CD4-positive, alpha-beta T cell treated with Interleukin-15 for 1 hour (primary cell): Measurements from ENCODE around the gene HIVEP3.
A peak's percentile ranks its signal among the peaks of the same experiment; 100 is the strongest.

ENCODE experiments used
- DNase-seq: peaks from one replicate; pipeline ENCODE4 v3.0.0-alpha.2; 2020

Gene HIVEP3

DNA sequence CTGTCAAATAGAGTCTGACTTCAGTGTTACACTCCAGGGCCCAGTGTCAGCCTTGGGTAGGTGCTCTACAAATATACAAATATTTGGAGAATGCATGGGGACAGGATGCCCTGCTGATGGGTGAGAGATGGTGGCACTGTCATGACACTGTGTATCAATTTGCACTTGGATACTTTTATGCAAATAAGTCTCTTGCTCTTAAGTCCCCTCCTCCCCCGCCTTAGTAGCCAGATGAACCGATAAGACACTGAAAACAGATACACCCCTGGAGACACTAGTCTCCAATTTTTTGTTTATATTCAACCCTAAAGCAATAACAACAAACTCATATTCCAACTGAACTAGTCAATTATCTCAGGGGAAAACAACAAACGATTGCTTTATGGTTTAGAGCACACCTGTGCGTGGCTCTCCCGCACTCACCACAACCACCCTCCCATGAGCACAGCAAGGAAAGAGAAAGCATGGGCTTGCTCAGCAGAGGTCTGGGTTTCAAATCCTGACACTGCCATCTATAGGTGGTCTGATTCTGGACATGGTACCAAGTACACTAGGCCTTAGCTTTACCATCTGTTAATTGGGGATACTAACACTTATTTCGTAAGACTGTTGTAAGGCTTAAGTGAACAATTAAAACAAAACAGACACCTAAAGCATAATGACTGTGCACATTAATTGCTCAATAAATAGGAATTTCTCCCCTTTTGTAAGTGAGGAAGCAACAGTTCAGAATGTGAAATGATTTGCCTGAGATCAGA, 50.3 kb downstream of the HIVEP3 start:
- DNase-seq: no peak

DNA sequence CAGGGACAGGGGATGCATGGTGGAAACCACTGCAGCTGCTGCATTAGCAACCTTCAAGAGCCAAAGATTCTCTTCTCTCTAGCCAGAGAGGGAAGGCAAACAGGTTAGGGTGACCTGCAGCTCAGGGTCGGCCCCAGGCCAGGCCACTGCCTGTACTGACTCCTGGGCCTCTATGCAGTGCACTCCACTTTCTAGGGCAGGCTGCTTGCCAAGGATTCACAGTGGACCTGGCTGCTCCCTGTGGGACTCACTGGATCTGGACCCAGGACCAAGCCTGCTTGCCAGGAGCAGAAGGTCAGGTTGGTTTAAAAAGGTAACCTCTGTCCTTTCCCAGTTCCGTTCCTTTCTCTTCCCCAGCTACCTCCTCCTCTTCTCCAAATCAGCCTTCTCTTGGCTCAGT, 52.4 kb downstream of the HIVEP3 start:
- DNase-seq: no peak

DNA sequence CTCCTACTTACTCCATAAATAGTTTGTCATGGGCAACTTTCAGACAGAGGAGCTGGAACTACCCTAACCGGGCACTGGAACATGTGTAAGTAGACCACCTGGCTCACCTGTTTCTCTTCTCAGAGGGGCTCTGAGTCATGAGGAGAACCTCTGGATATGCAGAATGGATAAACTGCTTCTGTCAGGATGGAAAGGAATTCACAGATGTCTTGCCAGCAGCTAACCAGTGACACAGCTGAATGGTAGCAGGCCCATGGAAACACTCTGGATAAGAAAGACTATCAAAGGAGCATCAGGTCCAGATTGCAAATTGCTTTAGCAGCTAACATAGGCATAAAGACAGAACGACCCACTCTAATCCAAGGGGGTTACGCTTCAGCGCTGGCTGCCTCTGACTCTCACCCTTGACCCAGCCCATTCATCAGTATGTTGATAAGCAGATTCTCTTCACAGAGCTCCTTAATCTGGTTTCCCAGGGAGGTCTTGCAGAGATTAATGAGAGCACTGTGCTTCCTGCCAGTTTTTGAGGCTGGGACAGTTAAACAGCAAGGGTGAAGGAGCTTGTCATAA, 54.2 kb downstream of the HIVEP3 start:
- DNase-seq: no peak

DNA sequence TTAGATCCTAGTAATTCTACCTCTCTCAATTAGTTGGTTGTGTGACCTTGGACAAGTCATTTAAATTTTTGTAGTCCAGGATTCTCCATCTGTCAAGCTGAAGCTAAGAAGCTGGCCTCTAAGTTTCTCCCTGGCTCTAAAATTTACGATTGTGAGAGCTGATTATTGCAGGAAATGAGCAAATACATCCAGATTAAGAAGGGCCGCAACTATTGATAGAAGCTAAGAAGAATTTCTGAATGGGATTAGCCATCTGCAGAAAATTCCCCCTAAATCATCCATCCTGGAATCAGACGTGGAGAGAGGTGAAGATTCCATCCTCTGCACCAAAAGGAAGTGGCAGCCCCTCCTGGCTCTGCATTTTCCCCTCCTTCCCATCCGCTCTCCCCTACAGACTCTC, 55.0 kb downstream of the HIVEP3 start:
- DNase-seq: no peak

DNA sequence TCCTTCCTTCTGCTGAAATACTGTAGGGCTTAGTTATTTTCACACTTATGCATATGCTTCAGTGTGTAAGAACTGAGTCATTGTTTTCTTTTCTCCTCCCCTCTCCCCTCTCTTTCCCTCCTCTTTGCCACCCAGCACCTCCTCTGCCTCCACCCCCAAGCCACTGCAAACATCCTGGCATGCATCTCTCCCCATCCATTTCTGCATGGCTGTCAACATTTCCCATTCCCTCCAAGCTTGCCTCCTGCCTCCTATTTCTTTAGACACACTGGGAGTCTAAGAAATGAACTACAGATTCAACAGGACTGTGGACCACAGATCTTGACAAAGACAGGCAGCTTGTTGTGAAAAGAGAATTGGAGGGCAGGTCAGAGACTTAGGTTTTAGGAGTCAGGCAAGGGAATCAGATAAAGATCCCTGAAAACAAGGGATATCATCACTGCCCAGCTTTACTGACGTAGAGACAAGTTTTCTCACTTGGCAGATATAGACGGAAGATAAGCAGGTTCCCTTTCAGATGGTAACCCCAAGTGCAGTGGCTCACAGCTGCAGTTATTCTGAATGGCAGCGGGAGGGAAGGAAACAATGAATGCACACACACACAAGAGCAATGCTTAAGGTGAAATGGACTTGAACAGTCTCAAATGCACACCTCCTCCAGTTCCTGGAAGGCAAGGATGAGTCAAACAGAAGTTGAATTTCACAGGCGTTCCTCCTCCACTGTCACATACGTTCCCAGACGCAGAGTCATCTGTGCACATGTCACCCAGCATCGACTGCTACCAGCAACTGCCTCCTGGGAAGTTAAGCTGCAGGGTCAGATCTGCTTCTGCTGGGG, 56.1 kb downstream of the HIVEP3 start:
- DNase-seq: no peak

DNA sequence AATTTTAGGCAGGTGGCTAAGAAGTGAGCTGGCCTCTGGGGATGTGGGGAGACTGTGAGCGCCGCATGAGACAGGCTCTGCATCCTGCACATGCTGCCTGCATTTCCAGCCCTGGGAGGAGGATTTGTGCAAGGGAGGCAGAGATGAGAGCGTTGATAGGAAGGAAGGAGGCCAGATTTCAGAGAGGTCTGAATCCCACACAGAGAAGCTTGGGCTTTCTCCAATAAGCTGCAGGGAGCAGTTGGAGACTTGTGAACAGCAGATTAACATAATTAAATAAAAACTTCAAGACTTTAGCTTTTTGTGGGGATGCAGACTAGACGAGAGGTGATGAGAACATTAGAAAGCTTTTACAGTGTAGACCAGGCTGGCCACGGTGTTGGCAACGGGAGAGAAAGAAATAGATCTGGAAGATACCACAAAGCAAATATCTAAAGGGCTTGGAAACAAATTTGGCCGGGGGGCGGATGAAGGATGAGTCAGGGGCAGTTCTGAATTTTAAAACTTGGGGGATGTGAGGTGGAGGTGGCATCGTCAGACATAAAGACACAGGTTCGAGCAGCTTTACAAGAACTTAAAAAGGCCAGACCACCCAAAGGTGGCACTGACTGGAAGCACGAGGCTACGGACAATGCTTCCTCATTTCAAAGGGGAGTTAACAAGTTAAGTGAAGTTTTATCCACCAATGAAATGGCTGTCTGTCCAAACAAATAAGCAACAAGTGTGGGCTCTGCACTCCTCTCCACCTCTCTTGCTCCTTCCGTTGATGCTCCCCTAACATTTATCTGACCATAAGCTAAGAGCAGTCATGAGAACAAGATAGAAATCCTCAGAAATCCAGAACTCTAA, 57.0 kb downstream of the HIVEP3 start:
- no peak for DNase-seq

DNA sequence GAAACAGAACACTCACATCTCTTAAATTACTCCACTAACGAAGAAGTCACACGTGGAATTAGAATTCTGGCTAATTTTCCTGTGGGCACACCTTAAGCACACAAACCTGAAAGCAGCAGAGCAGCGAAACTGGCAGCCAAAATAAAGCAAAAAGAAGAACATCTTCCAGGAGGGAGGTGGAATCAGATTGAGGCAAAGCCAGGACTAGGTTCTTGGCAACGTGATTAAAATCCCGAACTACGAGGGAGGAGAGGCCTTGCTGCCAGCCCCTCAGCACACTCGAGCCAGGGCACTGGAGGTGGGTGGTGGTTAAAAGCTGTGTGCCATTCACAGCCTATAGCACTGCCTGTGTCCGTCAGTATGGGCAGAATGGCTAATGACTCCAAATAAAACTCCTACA, 58.0 kb downstream of the HIVEP3 start:
- DNase-seq: no peak

DNA sequence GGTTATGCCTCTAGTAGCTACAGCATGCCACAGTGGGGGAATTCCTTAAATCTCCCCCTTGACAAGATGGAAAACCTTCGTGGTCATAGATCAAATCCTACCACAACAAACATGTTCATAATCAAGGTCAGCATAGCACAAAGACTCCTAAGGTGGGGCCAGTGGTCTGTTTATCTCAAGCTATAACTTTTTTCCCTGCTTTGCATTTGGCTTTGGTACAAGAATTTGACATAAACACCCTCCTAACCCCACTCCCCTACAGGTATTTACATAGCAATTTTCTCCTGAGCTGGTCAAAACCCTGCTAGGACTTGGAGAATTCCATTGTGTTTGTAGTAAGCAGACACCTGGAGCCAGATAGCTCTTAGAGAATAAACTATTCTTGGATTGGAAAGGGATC, 58.5 kb downstream of the HIVEP3 start:
- DNase-seq: no peak

DNA sequence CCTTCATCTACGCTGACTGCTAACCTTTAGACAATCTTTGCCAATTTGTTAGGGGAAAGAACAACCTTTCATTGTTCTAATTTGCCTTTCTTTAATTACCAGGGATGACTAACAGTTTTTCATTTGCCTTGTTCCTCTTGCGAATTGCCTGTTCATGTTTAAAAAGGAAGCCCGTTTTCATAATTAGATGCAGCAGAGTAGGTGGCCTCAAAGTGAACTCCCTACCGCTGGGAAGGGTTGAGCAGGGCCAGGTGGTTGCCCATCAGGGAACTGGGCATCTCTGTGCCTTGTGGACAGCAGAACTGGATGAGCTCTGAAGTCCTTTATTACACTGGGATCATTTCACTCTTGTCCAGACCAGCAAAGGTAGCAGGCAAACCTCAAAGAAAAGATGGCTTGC, 59.0 kb downstream of the HIVEP3 start:
- no peak for DNase-seq

DNA sequence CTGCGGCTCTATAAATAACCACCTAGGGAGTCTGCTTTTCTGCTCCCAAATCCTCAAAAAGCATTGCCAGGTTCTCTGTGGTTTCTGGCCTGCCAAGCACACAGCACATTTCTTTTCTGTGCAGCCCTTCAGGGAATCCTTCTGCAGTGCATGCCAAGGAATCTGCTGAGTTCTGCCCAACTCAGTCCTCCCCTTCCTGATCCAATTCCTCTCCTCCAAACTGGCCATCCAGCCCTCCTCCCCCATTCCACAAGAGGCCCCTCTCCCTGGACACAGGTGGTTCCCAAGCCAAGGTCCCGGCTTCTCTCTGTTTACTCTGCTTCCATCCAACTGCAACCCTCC, 61.8 kb downstream of the HIVEP3 start:
- DNase-seq: no peak

DNA sequence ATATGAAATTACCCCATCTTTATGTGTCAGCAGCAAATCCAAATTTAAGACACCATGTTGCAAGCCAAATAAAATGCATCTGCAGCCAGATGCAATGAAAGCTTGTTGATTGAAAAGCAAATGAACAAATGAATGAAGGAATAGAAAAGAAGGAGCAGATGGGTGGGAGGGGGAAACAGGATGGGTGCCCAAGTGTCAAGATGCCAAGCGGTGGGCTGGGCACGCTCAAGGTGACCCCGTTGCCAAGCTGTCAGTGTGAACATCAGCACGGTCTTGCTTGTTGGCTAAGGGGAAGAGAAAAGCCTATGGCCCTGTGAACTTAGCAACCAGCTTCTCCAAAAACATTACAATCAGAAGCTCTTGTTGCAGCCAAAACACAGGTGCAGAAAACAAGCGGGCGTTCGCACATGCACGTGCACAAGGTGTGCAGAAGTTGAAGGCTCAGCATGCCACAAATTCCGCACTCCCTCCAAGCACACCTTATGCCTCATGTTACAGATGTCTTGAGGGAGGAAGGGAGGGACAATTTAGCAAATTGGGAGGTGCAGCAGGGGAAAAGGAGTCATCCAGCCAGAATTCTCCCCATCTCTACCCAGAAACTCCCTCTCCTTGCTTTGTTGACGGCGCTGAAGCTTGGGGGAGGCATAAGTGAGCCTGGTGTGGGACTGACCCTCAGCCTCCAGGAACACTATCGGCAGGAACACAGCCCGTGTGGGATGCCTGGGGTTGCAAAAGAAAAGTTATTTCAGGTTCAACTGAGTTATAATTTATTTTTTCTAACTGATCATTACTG, 62.4 kb downstream of the HIVEP3 start:
- DNase-seq: no peak

DNA sequence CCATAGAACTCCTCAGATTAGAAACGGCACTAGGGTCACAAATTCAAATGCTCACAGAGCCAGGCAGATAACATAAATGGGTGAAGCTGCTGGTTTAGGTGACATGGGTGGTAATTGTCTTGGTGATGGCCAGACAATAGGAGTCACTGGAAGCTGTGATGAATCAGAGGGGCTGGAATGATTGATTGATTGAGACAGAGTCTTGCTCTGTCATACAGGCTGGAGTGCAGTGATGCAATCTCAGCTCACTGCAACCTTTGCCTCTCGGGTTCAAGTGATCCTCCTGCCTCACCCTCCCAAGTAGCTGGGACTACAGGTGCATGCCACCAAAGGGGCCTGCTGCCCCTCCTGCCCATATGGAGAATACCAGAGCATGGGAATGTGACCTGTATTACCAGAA, 63.0 kb downstream of the HIVEP3 start:
- DNase-seq: no peak

DNA sequence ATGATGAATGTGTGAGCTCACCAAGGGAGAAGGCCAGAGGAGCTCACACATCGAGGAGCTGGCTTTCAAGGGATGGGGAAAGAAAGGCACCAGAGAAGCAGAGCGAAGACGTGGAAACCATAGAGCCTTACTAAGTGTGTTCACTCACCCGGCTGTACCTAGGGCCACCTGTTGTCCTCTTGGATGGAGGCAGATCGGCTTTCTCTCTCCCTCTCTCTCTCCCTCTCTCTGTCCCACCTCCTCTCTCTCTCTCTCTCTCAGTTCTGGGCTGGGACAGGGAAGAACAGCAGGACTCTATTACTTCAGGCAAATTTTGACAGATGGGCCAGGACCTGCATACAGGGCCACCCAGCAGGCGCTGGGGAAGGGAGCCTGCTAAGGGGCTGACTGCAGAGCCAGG, 64.8 kb downstream of the HIVEP3 start:
- no peak for DNase-seq

DNA sequence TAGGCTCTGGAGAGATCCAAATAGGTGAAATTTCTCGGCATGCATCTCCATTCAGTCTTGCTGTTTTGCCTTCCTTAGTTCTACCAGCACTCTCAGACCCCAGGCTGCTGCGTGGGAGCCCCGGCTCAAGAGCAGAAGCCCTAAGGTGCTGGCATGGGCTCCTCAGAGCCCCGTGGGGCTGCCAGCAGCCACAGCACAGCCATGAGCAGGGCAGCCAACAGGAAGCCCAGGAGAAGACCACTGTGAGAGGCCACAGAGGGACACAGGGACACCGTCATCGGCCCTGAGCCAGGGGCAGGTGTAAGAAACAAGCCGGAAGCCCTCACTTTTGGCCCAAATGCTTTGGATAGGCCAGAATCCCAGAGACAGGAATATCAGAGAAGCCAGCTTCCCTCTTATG, 66.6 kb downstream of the HIVEP3 start:
- no peak for DNase-seq

DNA sequence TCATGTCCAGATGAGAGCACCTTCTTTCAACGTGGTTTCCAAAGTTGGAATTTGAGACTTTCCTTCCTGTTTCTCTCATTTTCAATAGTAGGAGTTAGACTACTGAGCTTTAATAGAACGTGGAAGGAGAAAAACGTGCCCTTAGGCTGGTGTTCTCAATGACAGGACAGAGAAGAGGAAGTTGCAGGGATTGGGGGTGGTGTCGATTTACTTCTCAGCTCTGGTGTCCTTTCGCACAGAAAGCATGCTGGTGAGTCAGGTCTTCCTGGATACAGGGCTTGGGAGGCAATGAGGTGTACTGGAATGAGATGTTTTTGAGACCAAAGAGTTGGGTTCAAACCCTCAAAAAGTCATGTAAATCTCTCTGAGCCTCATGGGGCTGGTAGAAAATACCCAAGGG, 67.1 kb downstream of the HIVEP3 start:
- peak; percentile 29 for DNase-seq

DNA sequence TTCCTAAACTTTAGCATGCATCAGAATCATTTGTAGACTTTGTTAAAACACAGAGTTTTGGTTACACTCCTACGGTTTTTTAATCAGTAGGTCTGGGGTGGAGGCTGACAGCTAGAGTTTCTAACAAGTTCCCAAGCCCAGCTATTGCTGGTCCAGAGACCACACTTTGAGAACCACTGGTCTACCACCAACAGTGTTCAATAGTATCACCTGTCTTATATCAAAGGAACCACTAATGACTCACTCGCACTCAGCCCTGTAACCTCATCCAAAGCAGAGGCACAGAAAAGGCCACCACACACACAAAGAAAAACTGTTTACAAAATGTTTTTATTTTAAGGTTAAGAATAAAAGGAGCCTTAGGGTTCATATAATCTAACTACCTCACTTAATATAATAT, 68.7 kb downstream of the HIVEP3 start:
- no peak for DNase-seq

DNA sequence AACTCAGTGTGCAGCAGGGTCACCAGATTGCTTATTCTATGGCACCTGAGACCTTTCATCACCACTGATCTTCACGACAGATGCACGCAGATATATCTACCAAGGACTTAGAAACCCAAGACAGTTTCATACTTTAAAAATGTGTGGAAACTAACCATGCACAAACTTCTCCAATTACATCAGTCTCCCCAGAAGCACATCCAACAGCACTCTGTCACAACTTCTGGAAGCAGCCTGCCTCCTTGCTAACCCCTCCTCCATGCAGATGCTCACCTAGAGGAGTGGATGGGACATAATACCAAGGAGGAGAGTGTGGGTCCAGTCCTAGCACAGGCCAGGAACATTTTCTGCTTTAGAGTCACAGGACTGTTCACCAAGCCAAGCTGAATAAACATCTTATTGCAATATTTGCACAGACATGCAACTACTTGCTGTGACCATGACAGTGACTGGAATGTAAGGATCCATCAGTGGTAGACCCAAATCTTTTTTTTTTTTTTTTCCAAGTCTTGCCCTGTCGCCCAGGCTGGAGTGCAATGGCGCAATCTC, 69.4 kb downstream of the HIVEP3 start:
- DNase-seq: no peak

DNA sequence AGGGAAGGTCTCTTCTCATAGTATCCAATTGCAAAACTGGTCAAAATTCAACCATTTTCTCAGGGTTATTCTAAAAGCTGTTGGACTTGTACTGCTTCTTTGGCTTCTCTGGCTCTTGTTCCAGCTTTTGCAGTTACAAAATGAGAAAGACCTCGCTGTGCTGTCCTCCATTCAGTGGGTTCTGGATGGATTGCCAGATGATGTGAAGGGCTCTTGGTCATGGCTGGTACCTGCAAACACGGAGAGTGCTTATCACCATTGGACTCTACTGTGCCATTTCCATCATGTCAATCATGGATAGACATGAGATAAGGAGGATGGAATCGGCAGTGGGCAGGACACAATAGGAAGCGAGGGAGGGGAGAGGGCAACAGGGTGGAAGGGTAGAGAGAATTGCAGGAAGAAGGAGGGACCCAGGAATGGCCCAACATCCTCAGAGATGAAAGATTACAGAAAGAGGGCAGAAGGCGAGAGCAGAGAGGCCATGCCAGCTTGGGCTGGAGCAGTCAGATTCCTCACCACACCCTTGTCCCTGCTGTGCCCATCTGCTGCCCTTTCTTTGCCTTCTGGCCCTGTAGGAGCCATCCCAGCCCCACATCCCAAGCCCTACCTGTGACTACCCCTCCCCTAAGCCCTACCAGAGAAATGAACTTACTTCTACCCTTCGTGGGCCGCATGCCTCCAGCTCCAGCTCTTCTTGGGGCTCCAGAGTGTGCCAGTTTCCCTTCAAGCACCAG, 70.3 kb downstream of the HIVEP3 start:
- DNase-seq: no peak

DNA sequence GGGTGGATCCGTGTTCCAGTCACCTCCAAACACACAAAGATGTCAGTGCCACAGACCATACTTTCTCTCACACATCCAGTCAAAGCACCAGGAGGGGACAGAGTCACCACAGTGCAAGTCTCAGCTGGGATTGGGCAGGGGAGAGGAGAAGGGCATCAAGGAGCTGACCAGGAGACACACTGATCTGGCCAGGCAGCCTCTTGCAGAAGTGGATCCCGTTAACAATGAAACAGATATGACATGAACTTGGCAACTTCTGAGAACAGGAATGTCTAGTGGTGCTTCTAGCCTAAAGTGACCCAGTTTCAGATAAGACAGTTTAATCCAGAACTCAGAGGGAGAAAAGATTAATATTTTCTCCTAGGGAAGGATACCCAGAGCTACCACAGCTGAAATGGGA, 71.0 kb downstream of the HIVEP3 start:
- no peak for DNase-seq

DNA sequence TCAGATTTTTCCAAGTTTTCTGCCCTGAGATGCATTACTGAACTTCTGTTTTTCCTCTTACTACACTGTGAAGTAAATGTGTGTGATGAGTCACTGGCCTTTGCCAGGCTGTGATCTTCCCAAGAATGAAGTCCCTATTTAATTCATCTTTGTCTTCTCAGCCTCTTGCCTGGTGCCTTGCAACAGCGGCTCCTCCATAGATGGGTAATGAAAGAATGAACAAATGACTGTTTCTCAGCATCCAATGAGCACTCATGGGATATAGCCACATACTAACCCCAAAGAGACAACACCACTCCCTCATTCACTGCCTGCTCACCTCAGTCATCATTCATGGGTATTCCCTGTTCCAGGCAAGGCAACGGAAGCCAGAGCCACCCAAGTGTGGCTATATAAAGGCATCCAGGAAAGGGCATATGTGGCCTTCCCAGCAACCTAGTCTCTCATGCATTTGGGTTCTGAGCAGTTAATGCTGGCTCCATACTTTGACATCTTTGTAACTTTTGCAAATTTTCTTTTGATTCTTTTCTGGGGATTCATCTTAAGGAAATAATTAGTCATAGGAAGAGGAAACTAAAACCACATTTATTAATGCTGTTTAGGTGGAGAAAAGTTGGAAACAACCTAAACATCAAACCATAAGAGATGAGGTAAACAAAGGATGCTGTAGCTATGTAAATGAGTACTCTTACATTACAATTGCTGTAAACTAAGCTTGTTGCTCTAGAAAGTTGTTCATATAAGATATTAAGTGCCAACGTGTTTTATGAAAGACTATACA, 71.9 kb downstream of the HIVEP3 start:
- DNase-seq: no peak
